NCI-H1092 (cell line): Measurements from ENCODE around the gene CACUL1.

ENCODE experiments used
- DNase-seq: peaks from one replicate; lab custom pipeline; 2025; lab: John Stamatoyannopoulos, UW

The CACUL1 gene

DNA sequence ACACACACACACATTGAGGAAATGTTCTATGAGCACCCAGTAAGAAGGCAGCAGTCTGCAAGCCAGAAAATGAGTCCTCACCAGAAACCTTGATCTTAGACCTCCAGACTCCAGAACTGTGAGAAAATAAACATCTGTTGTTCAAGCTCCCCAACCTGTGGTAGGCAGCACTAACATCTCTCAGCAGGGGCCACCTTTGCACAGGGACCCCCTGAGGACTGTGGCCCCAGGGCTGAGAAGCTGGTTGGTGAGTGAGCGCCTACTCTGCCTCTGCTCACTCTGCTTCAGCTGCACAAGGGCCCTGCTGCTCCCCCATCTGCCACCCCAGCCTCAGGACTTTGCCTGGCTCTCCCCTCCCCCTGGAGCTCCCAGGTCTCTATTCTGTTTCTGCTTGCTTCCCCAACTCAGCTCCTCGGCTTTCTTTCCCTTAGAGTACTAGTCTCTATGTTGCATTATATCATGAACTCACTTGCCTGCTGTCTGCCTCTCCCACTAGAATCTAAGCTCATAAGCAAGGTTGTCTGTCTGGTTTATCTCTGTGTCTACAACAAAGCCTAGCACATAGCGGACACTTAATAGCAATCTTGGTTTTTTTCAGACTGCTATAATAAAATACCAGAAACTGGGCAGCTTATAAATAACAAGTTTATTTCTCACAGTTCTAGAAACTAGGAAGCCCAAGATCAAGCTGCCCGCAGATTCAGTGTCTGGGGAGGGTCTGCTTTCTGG, 118.9 kb downstream of the CACUL1 start:
- DNase-seq: no peak

- DNase-seq: no peak
Measured at GRCh38 chr10:118633786-118634185, 121.0 kb downstream of the CACUL1 start.

DNA sequence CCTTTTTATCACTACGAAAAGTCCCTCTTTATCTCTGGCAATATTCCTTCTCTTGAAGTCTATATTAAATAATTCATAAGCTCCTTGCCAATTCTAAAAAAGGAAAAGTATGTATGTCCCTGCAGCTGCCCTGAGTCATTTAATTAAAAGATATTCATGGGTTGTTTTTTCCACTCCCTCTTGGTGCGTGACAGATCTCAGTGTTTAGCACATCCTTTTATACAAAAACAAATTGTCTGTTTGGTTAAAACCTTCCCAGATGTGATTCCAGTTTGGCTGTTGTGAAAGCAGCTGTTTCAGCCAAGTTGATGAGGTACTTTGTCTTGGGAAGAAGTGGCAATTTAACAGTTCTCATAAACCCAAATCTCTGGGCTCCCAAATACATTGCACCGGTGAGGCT, 125.6 kb downstream of the CACUL1 start:
- DNase-seq: no peak

- no peak for DNase-seq
Measured at GRCh38 chr10:118628397-118628796, 126.4 kb downstream of the CACUL1 start.

DNA sequence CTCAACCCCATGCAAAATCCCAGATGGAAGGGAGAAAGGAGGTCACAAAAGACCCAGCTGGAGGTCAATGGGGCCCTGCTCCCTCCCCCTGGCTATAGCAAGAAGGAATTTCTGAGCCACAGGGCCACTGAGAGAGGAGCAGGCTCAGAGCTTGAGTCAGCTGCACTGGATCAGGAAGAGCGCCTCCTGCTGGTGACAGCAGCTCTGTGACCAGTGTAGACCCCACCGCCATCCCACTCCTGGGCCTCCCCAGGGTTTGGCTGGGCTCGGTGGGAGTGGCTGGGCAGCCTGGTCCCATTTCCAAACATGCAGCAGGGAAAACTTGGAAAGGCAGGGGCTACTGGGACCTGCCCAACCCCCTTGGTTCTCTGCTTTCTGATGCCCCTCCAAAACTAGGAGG, 127.8 kb downstream of the CACUL1 start:
- DNase-seq: no peak
